Esophagus squamous epithelium (tissue), 4 donors: ENCODE data around the gene NR3C2.

Experiments
- POLR2A ChIP-seq, 4 donors: fragments of 450-650 bp; IDR thresholded peaks; one replicate each; pipeline ENCODE4 v1.6.1; 2017; ENCODE audit warnings: antibody characterized with exemption in 4 of 4, mild to moderate bottlenecking in 4 of 4, moderate library complexity in 3 of 4
- TF ChIP-seq, protein P1 (sequence below), 6 experiments: fragments of 450-650 bp in 4 of 6; fragments of 200-600 bp in 2 of 6; sonication (generic) in 2 of 6; IDR thresholded peaks; one replicate each; pipeline ENCODE4 v1.5.1; 2016 to 2019; ENCODE audit warnings: antibody characterized with exemption in 6 of 6, mild to moderate bottlenecking in 4 of 6, moderate library complexity in 4 of 6

DNA sequence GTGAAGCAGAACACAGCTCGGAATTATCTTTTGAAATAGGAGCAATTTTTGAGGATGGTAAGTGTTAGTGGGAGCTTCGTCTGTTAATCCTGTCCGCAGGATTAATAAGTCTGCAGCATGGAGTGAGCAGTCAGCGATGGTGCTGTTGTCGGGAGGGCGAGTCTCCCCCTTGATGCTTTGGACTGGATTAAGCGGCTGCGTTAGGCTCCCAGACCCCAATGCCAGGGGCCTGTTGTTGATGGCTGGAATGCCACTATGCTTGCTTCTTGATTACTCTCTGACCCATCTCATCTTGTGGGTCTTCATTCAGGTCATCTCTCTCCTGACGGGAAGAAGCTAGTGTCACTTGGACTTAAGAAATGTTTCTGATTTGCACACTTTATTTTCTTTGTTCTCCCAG, 377.8 kb downstream of the NR3C2 start:
- TF ChIP-seq, protein P1, sequence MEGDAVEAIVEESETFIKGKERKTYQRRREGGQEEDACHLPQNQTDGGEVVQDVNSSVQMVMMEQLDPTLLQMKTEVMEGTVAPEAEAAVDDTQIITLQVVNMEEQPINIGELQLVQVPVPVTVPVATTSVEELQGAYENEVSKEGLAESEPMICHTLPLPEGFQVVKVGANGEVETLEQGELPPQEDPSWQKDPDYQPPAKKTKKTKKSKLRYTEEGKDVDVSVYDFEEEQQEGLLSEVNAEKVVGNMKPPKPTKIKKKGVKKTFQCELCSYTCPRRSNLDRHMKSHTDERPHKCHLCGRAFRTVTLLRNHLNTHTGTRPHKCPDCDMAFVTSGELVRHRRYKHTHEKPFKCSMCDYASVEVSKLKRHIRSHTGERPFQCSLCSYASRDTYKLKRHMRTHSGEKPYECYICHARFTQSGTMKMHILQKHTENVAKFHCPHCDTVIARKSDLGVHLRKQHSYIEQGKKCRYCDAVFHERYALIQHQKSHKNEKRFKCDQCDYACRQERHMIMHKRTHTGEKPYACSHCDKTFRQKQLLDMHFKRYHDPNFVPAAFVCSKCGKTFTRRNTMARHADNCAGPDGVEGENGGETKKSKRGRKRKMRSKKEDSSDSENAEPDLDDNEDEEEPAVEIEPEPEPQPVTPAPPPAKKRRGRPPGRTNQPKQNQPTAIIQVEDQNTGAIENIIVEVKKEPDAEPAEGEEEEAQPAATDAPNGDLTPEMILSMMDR (IDR thresholded peaks at IDR 0.05) = no peak
- TF ChIP-seq POLR2A (IDR thresholded peaks at IDR 0.05) = no peak
